ENCODE data around the gene NOXO1.

Gene NOXO1

GRCh38 chr16:2001456-2002355 is 20.4 kb upstream of the NOXO1 start:
- no peak for TF ChIP-seq CTCF (IDR thresholded peaks at IDR 0.05; ENCODE audit: borderline replicate concordance, control extremely low read depth, extremely low read depth, insufficient read depth, missing control alignments)

GRCh38 chr16:2001035-2001434 is 19.8 kb upstream of the NOXO1 start:
- in situ Hi-C loops (cut with MboI; ENCODE audit: low sequenced_read_pairs, unreplicated experiment): loop anchor here (25.0 kb wide), 1 partner anchor 486 kb away; the partner anchor contains the start of gene TBC1D24
- DNase-seq (ENCODE audit: low spot score): no peak
- TF ChIP-seq CTCF (IDR thresholded peaks at IDR 0.05; ENCODE audit: borderline replicate concordance, control extremely low read depth, extremely low read depth, insufficient read depth, missing control alignments): no peak

More at GRCh38 chr16:2001456-2002355, 20.4 kb upstream of the NOXO1 start:
- no peak for DNase-seq (ENCODE audit: low spot score)
- in situ Hi-C loops (cut with MboI; ENCODE audit: low sequenced_read_pairs, unreplicated experiment): loop anchor here (25.0 kb wide), 1 partner anchor 486 kb away; the partner anchor contains the start of gene TBC1D24

GRCh38 chr16:1999866-2000514 is 18.7 kb upstream of the NOXO1 start:
- DNase-seq (ENCODE audit: low spot score): no peak
- no peak for TF ChIP-seq CTCF (IDR thresholded peaks at IDR 0.05; ENCODE audit: borderline replicate concordance, control extremely low read depth, extremely low read depth, insufficient read depth, missing control alignments)
- in situ Hi-C loops (cut with MboI; ENCODE audit: low sequenced_read_pairs, unreplicated experiment): loop anchor here (25.0 kb wide), 1 partner anchor 487 kb away; the partner anchor contains the start of gene TBC1D24

- in situ Hi-C loops (cut with MboI; ENCODE audit: low sequenced_read_pairs, unreplicated experiment): no loop called here
- TF ChIP-seq CTCF (IDR thresholded peaks at IDR 0.05; ENCODE audit: borderline replicate concordance, control extremely low read depth, extremely low read depth, insufficient read depth, missing control alignments): no peak
- no peak for DNase-seq (ENCODE audit: low spot score)
Observed at GRCh38 chr16:1998852-1999801, 17.9 kb upstream of the NOXO1 start.

GRCh38 chr16:1998360-1998835 is 17.1 kb upstream of the NOXO1 start:
- DNase-seq (ENCODE audit: low spot score): no peak
- TF ChIP-seq CTCF (IDR thresholded peaks at IDR 0.05; ENCODE audit: borderline replicate concordance, control extremely low read depth, extremely low read depth, insufficient read depth, missing control alignments): no peak
- in situ Hi-C loops (cut with MboI; ENCODE audit: low sequenced_read_pairs, unreplicated experiment): no loop called here

All from GM13976 (cell line).